K562 (cell line): ENCODE results near the gene MED17. TPM values are rescaled to one million over a fixed set of nuclear protein-coding genes. Genes with fewer than 3 reads are reported as not detected.

Experiments used
- ATF6 ChIP-seq: sonication (generic); formaldehyde crosslinking; IDR thresholded peaks from 2 replicates; pipeline ENCODE4 v1.4.0; 2020; ENCODE audit warnings: mild to moderate bottlenecking, missing genetic modification reagents
- CREM ChIP-seq: IDR thresholded peaks from 2 replicates; pipeline ENCODE4 v1.6.1; 2014; ENCODE audit warnings: antibody characterized with exemption, low read depth
- ELK3 ChIP-seq: fragments of 450-650 bp; formaldehyde crosslinking; IDR thresholded peaks from 2 replicates; pipeline ENCODE4 v1.4.0; 2020; ENCODE audit warnings: mild to moderate bottlenecking
- ETV1 ChIP-seq: fragments of 450-650 bp; conservative IDR thresholded peaks from 2 replicates; pipeline ENCODE4 v1.6.1; 2016; ENCODE audit warnings: missing genetic modification characterization, control low read depth, low read depth, missing compliant biosample characterization
- EZH2 ChIP-seq: IDR thresholded peaks from 2 replicates; pipeline ENCODE4 v1.6.1; 2012; ENCODE audit warnings: low read depth, mild to moderate bottlenecking, inconsistent platforms, low read length, borderline replicate concordance
- PHTF2 ChIP-seq: fragments of 250-450 bp; sonication (Bioruptor Pico); IDR thresholded peaks from 2 replicates; pipeline ENCODE4 v1.5.0; 2021; ENCODE audit warnings: mild to moderate bottlenecking
- SIX5 ChIP-seq, 2 experiments: IDR thresholded peaks; 2 replicates each; pipeline ENCODE4 v1.6.1; 2011; ENCODE audit warnings: low read length in 2 of 2, borderline replicate concordance in 1 of 2, low read depth in 1 of 2, mild to moderate bottlenecking in 1 of 2, moderate library complexity in 1 of 2; ENCODE audit not compliant: insufficient read depth in 1 of 2
- UBTF ChIP-seq, 2 experiments: IDR thresholded peaks; 2 replicates each; pipeline ENCODE4 v1.6.1; 2012; ENCODE audit warnings: improper control_type of control experiment in 2 of 2, low read depth in 2 of 2, low read length in 2 of 2, borderline replicate concordance in 1 of 2
- ZNF609 ChIP-seq: sonication (generic); formaldehyde crosslinking; IDR thresholded peaks from 2 replicates; pipeline ENCODE4 v1.8.1; 2023; ENCODE audit warnings: missing genetic modification reagents, mild to moderate bottlenecking, borderline replicate concordance
- polyA plus RNA-seq, 8 experiments: library from polyadenylated mRNA; depleted of rRNA in 4 of 8; stranded (reverse) in 5 of 8; unstranded in 3 of 8; fragments of >200 nt; fragmentation: Nextera tagmentation in 2 of 8; fragmentation: Illumina TruSeq in 1 of 8; extraction: Ambion mirVana in 2 of 8; extraction: Trizol in 1 of 8; gene quantifications; 2 replicates each; pipeline versions ENCODE4 v1.2.1 to v1.2.3, GENCODE V29; 2011 to 2014; ENCODE audit warnings: inconsistent platforms in 1 of 8, missing spikeins in 1 of 8
- total RNA-seq, 7 experiments: library from RNA; depleted of rRNA in 6 of 7; stranded (reverse); fragments of >200 nt in 6 of 7; fragmentation: Illumina TruSeq in 2 of 7; extraction: Trizol in 2 of 7; gene quantifications; 2 replicates each; pipeline versions ENCODE4 v1.2.1 to v1.2.3, GENCODE V29; 2011 to 2021; ENCODE audit warnings: low replicate concordance in 1 of 7
- TF ChIP-seq, protein P1 (sequence below): sonication (generic); formaldehyde crosslinking; IDR thresholded peaks from 2 replicates; pipeline ENCODE4 v1.8.0; 2023; ENCODE audit warnings: mild to moderate bottlenecking, missing genetic modification reagents

The MED17 gene
- total and polyA plus RNA-seq, 9 of the 15 experiments (the other 6 are each of a cell fraction or from before 2014, with no cell fraction given) = 6.7 to 34.7 (median 26.8) TPM

- TF ChIP-seq, protein P1, sequence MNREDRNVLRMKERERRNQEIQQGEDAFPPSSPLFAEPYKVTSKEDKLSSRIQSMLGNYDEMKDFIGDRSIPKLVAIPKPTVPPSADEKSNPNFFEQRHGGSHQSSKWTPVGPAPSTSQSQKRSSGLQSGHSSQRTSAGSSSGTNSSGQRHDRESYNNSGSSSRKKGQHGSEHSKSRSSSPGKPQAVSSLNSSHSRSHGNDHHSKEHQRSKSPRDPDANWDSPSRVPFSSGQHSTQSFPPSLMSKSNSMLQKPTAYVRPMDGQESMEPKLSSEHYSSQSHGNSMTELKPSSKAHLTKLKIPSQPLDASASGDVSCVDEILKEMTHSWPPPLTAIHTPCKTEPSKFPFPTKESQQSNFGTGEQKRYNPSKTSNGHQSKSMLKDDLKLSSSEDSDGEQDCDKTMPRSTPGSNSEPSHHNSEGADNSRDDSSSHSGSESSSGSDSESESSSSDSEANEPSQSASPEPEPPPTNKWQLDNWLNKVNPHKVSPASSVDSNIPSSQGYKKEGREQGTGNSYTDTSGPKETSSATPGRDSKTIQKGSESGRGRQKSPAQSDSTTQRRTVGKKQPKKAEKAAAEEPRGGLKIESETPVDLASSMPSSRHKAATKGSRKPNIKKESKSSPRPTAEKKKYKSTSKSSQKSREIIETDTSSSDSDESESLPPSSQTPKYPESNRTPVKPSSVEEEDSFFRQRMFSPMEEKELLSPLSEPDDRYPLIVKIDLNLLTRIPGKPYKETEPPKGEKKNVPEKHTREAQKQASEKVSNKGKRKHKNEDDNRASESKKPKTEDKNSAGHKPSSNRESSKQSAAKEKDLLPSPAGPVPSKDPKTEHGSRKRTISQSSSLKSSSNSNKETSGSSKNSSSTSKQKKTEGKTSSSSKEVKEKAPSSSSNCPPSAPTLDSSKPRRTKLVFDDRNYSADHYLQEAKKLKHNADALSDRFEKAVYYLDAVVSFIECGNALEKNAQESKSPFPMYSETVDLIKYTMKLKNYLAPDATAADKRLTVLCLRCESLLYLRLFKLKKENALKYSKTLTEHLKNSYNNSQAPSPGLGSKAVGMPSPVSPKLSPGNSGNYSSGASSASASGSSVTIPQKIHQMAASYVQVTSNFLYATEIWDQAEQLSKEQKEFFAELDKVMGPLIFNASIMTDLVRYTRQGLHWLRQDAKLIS (CRISPR knock-in tag) = peak; percentile 77; the same call in 1 of the 2 replicates
- 0 out of 4 replicates have a peak, but pooled peaks of 1 of the 2 experiments have one; percentile 8 for TF ChIP-seq SIX5 (IDR thresholded peaks at IDR 0.05; ENCODE audit: borderline replicate concordance in 1 of 2, insufficient read depth in 1 of 2, low read depth in 1 of 2, low read length in 2 of 2)
- peak; percentile 81 for TF ChIP-seq CREM
- TF ChIP-seq PHTF2 (CRISPR knock-in tag) = no peak
- TF ChIP-seq ZNF609 (CRISPR knock-in tag) = no peak; the same call in 1 of the 2 replicates
- 0 out of 2 replicates have a peak, but pooled peaks have one; percentile 46 for TF ChIP-seq ATF6
- peak; percentile 67; the same call in 1 of the 2 replicates for TF ChIP-seq ETV1 (tag)
- TF ChIP-seq ELK3 (CRISPR knock-in tag) = no peak
- TF ChIP-seq EZH2 = no peak
- TF ChIP-seq UBTF (IDR thresholded peaks at IDR 0.05; ENCODE audit: borderline replicate concordance in 1 of 2, low read depth in 2 of 2, low read length in 2 of 2) = peak in 1 of 2 experiments; percentile 68; a peak in 1 of 4 replicates
These were observed at the start of gene MED17 (continued) for GRCh38 chr11:93784145-93784934.
